Activated naive CD4-positive, alpha-beta T cell (primary cell): Measurements from ENCODE around the gene ABAT.
"Not testable (repeated sequence)": the region's sequence is repeated elsewhere in the genome, so short reads cannot be mapped to it uniquely, and the experiment has no call there.

Experiments used
- DNase-seq, 4 experiments: peaks; one replicate each; lab custom pipeline; 2025; lab: John Stamatoyannopoulos, UW

The ABAT gene

DNA sequence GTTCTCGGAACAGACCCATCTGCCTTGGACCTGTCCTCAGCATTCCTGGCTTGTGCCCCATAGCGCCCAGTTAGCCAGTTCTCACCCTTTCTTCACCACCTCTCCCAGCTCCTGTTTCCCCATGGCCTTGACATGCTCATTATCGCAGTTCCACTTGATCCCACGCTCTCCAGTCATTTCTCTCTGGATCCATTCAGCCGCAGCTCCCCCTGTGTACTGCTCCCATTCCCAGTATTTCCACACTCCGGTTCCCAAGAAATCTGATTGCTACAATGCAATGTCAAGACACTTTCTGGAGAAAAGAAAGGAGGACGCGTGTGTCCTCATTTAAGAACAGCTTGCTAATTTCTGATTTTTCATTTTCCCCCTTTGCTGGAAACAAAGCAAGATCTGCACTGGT lies 67.7 kb downstream of the ABAT start:
- DNase-seq, result no peak

DNA sequence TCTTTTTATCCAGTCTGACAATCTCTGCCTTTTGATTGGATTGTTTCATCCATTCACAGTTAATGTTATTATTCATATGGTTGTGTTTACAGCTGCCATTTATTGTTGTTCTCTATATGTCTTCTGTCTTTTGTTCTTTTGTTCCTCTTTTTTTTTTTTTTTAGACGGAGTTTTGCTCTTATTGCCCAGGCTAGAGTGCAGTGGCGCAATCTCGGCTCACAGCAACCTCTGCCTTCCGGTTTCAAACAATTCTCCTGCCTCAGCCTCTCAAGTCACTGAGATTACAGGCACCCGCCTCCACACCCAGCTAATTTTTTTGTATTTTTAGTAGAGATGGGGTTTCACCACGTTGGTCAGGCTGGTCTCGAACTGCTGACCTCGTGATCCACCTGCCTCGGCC lies 74.5 kb downstream of the ABAT start:
- not testable (repeated sequence) for DNase-seq

DNA sequence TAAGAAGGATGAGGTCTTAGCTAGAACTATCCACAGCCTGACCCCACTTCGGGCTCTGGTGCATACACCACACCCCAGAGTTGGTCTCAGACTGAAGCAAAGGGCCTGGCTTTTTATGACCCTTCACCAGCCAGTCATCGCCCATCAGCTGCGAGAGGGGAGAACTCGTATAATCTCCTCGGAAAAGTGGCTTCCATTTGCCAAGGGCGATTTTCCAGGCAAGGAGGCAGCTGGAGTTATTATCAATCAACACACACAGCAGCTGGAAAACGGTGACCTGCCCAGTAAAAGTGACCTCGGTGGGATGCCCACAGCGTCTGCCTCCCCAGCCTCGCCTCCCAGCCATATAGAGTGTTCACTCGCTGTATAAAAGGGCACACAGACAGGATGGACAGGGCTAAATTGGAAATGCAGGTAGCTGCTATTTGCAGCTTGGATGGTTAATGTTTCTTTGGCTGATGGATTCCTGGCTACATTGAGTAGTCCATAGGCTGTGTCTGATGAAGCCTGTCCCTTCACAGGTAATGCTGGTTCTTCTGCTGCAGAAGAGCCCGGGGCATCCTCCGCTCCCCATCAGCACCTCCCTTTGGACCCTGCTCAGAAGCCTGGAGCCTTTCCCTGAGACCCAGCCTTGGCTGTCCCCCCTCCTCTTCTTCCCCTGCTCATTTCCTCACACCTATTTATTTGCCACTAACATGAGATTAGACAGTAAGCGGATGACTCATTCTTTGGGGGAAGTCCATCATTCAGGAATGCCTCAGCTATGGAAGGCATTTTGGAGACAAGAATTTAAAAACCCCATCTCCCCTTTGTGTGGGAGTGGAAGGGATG lies 77.3 kb downstream of the ABAT start:
- no peak for DNase-seq

DNA sequence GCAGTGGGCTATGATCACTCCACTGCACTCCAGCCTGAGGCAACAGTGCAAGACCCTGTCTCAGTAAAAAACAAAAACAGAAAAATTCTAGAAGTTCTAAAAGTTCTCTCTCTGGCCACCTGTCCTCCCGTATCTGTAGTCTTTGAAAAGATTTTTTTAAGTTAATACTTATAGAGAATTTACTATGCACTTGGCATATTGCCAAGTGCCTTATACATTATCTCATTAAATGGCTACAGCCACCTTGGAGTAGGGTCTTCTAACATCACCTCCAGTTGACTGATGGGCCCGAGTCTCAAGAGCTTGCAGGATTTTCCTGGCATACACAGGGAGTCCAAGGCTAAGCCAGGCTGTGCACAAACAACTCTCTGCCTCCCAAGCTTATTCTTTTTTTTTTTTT lies 78.3 kb downstream of the ABAT start:
- no peak for DNase-seq

GRCh38 chr16:8753416-8754054 lies 79.1 kb downstream of the ABAT start:
- DNase-seq, result no peak

- DNase-seq, result no peak
Measured at GRCh38 chr16:8756755-8757154, 82.3 kb downstream of the ABAT start.

DNA sequence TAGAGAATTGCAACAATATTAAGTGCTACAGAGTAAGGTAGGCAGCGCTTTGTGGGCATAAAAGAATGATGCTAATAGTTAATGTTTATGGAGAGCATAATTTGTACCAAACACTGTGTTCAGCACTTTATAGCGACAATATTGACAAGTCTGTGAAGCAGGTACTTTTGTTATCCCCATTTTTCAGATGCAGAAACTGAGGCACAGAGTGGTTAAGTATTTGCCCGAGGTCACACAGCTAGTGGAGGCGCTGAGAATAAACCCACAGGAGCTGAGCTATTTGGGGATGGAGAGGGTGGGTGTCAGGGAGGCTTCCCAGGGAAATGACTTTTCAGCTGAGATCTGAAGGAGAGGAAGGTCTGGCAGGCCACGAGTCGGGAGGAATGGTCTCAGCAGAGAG lies 83.6 kb downstream of the ABAT start:
- DNase-seq, result no peak

DNA sequence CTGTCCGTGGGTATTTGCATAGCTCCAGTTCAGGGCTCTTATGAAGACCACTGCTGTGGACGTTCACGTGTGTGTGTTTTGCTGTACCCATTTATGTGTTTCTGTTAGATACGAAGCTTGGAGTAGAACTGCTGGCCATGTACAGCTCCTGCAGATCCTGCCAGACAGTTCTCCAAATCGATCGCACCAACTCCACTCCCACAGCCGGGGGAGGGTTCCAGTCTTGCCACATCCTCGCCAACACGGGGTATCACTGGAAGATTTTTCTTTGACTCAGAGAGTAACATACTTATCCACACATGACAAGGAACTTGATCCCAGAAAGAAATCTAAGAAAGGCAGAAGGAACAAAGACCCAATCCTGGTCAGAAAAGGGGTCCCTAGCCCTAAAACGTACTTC lies 85.6 kb downstream of the ABAT start:
- no peak for DNase-seq

DNA sequence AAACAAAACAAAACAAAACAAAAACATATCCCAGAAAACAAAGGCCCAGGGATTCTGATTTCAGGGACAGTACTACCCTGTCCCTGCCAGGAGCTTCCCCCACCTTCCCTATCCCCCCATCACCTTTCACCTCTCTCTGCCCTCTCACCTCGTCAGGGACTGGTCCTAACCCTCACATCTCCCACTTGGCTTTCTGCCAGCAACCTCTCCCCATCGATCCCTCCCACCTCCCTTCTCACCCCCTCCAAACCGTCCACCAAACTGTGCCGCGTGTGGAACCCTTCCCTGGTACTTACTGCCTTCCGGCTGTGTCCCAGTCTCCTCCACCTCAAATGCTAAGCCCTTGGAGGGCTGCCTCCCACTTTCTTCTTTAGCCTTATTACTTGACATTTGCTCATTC lies 86.7 kb downstream of the ABAT start:
- no peak for DNase-seq

GRCh38 chr16:8762254-8762653 lies 87.8 kb downstream of the ABAT start:
- DNase-seq, result no peak

- no peak for DNase-seq
Measured at GRCh38 chr16:8763083-8763482, 88.7 kb downstream of the ABAT start.

DNA sequence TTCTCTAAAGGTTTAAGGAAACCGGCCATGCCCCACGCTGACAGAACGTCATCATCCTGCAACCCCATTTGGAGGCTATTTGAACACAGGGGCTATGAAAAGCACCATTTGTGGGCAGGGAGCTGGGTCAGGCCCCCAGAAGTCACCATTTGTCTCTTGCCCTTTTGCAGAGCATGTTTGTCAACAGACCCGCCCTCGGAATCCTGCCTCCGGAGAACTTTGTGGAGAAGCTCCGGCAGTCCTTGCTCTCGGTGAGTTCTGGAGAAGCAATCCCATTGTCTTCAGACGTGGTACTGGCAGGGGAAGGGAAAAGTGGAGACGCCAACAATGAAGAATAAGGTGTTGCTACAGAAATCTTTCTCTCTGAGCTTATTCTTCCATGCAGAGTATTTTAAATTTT lies 89.5 kb downstream of the ABAT start:
- no peak for DNase-seq

- DNase-seq, result no peak
Measured at GRCh38 chr16:8764525-8765250, 90.3 kb downstream of the ABAT start.

- DNase-seq, result no peak
Measured at GRCh38 chr16:8767176-8767575, 92.8 kb downstream of the ABAT start.

- DNase-seq, result no peak
Measured at GRCh38 chr16:8768283-8768682, 93.9 kb downstream of the ABAT start.

DNA sequence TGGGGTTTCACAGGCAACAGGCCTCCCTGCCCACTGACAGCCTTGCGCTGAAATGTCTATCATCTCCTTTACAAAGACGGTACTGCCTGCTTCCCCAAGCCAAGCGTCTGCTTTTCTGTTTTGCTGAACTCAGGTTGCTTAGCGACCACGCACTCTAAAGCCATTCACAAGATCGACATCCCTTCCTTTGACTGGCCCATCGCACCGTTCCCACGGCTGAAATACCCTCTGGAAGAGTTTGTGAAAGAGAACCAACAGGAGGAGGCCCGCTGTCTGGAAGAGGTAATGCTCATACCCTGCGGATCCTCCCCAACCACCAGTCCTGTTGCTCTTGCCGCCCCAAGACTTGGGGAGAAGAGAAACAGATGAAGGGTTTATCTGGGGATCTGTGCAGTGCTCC lies 94.3 kb downstream of the ABAT start:
- DNase-seq, result no peak

- DNase-seq, result no peak
Measured at GRCh38 chr16:8773537-8773936, 99.1 kb downstream of the ABAT start.

DNA sequence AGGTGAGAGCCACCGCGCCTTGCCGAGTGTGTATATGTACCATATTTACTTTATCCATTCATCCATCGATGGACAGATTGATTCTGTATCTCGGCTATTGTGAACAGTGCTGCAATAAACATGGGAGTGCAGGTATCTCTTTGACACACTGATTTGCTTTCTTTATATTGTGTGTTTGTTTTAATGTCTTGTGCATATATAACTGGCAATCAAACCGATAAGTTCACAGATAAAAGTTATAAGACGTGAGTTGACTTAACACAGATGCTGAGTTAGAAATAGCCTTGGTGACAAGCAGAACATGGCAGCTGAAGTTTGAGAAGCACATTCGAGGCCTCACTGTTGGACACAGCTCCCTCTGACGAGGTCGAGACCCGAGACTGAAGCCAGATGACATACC lies 99.8 kb downstream of the ABAT start:
- no peak for DNase-seq

DNA sequence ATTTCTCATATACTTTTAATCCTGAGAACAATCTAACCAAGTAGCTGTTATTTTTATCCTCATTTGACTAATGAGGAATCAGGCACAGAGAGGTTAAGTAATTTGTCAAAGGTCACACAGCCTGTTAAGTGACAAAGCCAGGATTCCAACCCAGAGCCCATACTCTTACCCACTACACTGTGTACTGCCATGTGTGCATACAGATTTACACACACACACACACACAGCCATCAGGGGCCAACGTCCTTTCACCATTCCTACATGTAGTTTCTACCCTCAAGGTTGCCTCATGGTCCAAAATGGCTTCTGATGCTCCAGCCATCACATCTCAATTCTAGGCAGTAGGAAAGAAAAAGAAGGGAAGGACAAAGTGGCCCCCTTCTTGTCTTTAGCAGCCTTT lies 100.9 kb downstream of the ABAT start:
- no peak for DNase-seq

DNA sequence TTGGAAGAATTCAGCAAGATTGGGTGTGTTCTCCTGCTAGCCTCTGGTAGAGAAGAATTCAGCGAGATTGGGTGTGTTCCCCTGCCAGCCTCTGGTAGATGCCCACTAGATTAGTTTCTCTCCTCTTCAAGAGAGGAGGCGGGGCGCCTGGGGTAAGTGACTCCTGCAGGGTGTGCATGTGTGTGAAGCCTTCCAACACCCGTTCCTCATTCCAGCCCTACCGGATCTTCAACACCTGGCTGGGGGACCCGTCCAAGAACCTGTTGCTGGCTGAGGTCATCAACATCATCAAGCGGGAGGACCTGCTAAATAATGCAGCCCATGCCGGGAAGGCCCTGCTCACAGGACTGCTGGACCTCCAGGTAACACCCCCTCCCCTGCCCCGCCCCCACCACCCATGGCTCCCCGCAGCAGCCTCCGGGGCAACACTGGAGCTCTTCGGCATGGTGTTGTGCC lies 101.7 kb downstream of the ABAT start:
- no peak for DNase-seq

DNA sequence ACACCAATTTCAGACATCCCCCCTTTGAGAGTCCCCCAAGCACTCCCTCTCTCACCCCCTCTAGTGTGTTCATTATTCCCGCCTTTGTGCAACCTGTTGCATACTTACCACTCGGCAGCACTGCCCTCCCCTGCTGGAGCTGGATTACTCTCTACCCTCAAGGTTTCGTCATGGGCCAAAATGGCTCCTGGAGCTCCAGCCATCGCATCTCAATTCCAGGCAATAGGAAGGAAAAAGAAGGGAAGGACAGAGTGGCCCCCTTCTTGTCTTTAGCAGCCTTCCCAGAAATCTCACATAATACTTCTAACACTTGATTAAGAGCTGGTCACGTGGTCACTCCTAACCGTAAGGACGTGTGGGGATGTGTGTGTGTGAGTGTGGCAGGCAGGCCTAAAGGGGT lies 102.8 kb downstream of the ABAT start:
- DNase-seq, result no peak

DNA sequence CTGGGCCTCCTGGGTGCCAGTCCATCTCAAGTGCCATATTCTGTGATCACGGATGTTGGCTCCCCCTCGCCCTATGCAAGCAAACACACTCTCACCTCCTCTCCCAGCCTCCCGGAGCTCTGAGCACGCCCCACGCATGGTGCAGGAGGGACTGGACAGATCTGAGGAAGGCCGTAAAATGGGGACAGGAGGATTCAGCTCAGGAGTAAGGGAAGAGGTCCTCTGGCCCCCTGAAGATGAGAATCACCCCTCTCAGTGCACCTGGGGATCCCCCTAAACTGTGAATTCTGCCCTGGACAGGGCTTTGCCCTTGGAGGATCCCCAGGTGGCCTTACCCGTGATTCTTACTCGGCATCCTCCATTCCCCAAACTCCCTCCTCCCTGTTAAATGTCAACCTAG lies 107.4 kb downstream of the ABAT start:
- no peak for DNase-seq

DNA sequence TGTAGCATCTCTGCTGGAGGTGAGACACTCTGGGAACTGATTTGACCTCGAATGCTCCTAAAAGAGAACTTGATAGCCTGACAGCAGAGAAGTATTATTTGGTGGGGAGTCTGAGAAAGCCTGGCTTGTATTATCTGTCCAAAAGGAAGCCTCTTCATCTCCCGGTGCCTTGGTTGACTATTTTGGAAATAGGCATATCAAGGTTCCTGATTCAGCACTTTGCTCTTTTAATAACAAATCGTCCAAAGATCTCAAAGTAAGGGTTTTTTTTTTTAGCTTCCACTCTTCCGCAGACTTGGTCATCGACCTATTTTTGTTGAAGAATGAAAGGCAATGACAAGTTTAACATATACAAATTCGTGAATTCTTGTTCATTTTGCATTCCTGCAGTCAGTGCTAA lies 108.3 kb downstream of the ABAT start:
- no peak for DNase-seq
